Panc1 (cell line): Measurements from ENCODE around the gene ZBED4. TPM values are rescaled to one million over a fixed set of nuclear protein-coding genes. Genes with fewer than 3 reads are reported as not detected.

Source experiments
- ATAC-seq: fragments of 200-7000 bp; cut with Tn5 transposase; 2 replicates; pipeline ENCODE4 v1.9.1; 2020; ENCODE audit warnings: mild to moderate bottlenecking, moderate library complexity
- BruUV-seq: library from RNA; stranded (reverse); fragments of 400-500 nt; replicated peaks from 2 replicates; lab custom pipeline; 2021; lab: Mats Ljungman, UMichigan
- CTCF ChIA-PET: fragments of 300-600 bp; sonication (Branson Sonifier 250); formaldehyde crosslinking; loops from one replicate; lab custom pipeline; 2022; ENCODE audit warnings: antibody characterized with exemption; lab: Charles Lee
- POLR2A ChIA-PET: fragments of 300-600 bp; sonication (Branson Sonifier 250); formaldehyde crosslinking; loops from one replicate; lab custom pipeline; 2022; ENCODE audit warnings: antibody characterized with exemption; lab: Charles Lee
- DNase-seq: peaks from one replicate; pipeline ENCODE4 v3.0.0-alpha.2; 2010; ENCODE audit warnings: low read depth, low spot score
- H3K27ac ChIP-seq: 2 replicates; pipeline ENCODE4 v1.5.1; 2011; ENCODE audit warnings: mild to moderate bottlenecking, low read length, inconsistent platforms
- H3K27me3 ChIP-seq: fragments of 200-500 bp; sonication (Bioruptor generic); 2 replicates; pipeline ENCODE4 v1.6.0; 2014; ENCODE audit warnings: low read length, inconsistent platforms; ENCODE audit not compliant: control insufficient read depth, insufficient read depth
- H3K36me3 ChIP-seq: fragments of 200-500 bp; sonication (Bioruptor generic); 2 replicates; pipeline ENCODE4 v1.5.1; 2014; ENCODE audit warnings: inconsistent platforms, mild to moderate bottlenecking, low read length, moderate library complexity; ENCODE audit not compliant: control insufficient read depth, insufficient read depth
- H3K4me1 ChIP-seq: 2 replicates; pipeline ENCODE4 v1.5.1; 2011; ENCODE audit warnings: inconsistent platforms, mild to moderate bottlenecking, low read length, moderate library complexity; ENCODE audit not compliant: control insufficient read depth, insufficient read depth
- H3K4me3 ChIP-seq, 2 experiments: 2 replicates each; pipeline ENCODE4 v1.5.1; 2011 to 2012; ENCODE audit warnings: low read depth in 2 of 2, low read length in 2 of 2, mild to moderate bottlenecking in 2 of 2, inconsistent platforms in 1 of 2, moderate library complexity in 1 of 2
- H3K9me3 ChIP-seq: fragments of 200-500 bp; sonication (Bioruptor generic); 2 replicates; pipeline ENCODE4 v1.5.1; 2014; ENCODE audit warnings: low read depth, mild to moderate bottlenecking, inconsistent platforms, low read length, moderate library complexity; ENCODE audit not compliant: control insufficient read depth, insufficient read depth
- POLR2AphosphoS5 ChIP-seq: IDR thresholded peaks from 2 replicates; pipeline ENCODE4 v1.6.1; 2012; ENCODE audit warnings: mild to moderate bottlenecking, low read depth, low read length, moderate library complexity
- SIN3A ChIP-seq: IDR thresholded peaks from 2 replicates; pipeline ENCODE4 v1.6.1; 2012; ENCODE audit warnings: low read depth, mild to moderate bottlenecking, low read length, moderate library complexity, borderline replicate concordance; ENCODE audit not compliant: insufficient read depth
- TCF7L2 ChIP-seq: IDR thresholded peaks from 2 replicates; pipeline ENCODE4 v1.6.1; 2011; ENCODE audit warnings: mild to moderate bottlenecking, low read depth, low read length, inconsistent platforms
- in situ Hi-C: cut with HindIII; loops from 2 replicates; pipeline ENCODE4 v1.10.0; 2016; ENCODE audit warnings: low sequenced_read_pairs, low pct_unique_long_range_greater_than_20kb
- intact Hi-C: fragments of 100-400 bp; cut with micrococcal nuclease; formaldehyde crosslinking; loops from one replicate; pipeline ENCODE4 v1.10.0; 2022; ENCODE audit not compliant: unreplicated experiment
- total RNA-seq: library from RNA; stranded (reverse); gene quantifications from one replicate; pipeline ENCODE4 v1.2.1, GENCODE V29; 2021; ENCODE audit not compliant: unreplicated experiment
- TF ChIP-seq, protein P1 (sequence below), 2 experiments: IDR thresholded peaks; 2 replicates each; pipeline ENCODE4 v1.6.1; 2011 to 2012; ENCODE audit warnings: low read depth in 2 of 2, control low read depth in 1 of 2, low read length in 1 of 2, mild to moderate bottlenecking in 1 of 2, moderate library complexity in 1 of 2; ENCODE audit not compliant: insufficient read depth in 1 of 2
- TF ChIP-seq, protein P2 (sequence below): fragments of 450-650 bp; IDR thresholded peaks from 2 replicates; pipeline ENCODE4 v1.5.1; 2017; ENCODE audit warnings: mild to moderate bottlenecking

Gene ZBED4
- total RNA-seq, 1 experiment from 2014 or later, result 17.3 TPM

DNA sequence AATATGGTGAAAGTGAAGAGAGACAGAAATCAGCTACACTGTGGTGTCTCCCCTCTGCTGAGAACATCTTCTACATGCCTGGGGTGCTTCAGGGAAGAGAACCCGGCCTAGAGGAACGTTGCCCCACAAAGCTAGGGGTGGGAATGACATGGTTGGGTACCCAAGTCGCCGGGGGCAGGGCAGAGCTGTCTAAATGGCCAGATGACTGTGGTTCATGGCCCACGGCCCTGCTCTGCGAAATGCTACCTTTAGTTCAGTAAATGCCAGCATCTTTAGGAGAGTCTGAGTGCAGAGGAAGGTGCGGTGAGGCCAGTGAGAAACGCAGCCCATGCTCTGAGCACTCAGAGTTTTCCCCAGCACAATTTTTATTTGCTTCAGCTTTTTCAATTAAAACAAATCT, 38.8 kb upstream of the ZBED4 start:
- BruUV-seq, result no TSS peak
- H3K4me1 ChIP-seq, result peaks cover 3% of the 10 kb centered on the region
- in situ Hi-C loops (no loop called here), intact Hi-C loops (no loop called here)
- ChIA-PET CTCF (no interaction called here), POLR2A (no interaction called here)
- H3K36me3 ChIP-seq, result no peaks in the 10 kb centered on the region; the same call in 1 of the 2 replicates
- H3K27me3 ChIP-seq, result no peaks in the 10 kb centered on the region
- no peak for DNase-seq
- H3K4me3 ChIP-seq, result no peak overlapping the region
- no peak overlapping the region for H3K27ac ChIP-seq
- no peaks in the 10 kb centered on the region for H3K9me3 ChIP-seq
- ATAC-seq, result no peak
- TF ChIP-seq TCF7L2 (no peak), SIN3A (no peak), POLR2AphosphoS5 (no peak)
- TF ChIP-seq, protein P1, sequence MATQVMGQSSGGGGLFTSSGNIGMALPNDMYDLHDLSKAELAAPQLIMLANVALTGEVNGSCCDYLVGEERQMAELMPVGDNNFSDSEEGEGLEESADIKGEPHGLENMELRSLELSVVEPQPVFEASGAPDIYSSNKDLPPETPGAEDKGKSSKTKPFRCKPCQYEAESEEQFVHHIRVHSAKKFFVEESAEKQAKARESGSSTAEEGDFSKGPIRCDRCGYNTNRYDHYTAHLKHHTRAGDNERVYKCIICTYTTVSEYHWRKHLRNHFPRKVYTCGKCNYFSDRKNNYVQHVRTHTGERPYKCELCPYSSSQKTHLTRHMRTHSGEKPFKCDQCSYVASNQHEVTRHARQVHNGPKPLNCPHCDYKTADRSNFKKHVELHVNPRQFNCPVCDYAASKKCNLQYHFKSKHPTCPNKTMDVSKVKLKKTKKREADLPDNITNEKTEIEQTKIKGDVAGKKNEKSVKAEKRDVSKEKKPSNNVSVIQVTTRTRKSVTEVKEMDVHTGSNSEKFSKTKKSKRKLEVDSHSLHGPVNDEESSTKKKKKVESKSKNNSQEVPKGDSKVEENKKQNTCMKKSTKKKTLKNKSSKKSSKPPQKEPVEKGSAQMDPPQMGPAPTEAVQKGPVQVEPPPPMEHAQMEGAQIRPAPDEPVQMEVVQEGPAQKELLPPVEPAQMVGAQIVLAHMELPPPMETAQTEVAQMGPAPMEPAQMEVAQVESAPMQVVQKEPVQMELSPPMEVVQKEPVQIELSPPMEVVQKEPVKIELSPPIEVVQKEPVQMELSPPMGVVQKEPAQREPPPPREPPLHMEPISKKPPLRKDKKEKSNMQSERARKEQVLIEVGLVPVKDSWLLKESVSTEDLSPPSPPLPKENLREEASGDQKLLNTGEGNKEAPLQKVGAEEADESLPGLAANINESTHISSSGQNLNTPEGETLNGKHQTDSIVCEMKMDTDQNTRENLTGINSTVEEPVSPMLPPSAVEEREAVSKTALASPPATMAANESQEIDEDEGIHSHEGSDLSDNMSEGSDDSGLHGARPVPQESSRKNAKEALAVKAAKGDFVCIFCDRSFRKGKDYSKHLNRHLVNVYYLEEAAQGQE (IDR thresholded peaks at IDR 0.05; ENCODE audit: insufficient read depth in 1 of 2, low read depth in 2 of 2, low read length in 1 of 2), result no peak
- TF ChIP-seq, protein P2, sequence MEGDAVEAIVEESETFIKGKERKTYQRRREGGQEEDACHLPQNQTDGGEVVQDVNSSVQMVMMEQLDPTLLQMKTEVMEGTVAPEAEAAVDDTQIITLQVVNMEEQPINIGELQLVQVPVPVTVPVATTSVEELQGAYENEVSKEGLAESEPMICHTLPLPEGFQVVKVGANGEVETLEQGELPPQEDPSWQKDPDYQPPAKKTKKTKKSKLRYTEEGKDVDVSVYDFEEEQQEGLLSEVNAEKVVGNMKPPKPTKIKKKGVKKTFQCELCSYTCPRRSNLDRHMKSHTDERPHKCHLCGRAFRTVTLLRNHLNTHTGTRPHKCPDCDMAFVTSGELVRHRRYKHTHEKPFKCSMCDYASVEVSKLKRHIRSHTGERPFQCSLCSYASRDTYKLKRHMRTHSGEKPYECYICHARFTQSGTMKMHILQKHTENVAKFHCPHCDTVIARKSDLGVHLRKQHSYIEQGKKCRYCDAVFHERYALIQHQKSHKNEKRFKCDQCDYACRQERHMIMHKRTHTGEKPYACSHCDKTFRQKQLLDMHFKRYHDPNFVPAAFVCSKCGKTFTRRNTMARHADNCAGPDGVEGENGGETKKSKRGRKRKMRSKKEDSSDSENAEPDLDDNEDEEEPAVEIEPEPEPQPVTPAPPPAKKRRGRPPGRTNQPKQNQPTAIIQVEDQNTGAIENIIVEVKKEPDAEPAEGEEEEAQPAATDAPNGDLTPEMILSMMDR, result no peak

DNA sequence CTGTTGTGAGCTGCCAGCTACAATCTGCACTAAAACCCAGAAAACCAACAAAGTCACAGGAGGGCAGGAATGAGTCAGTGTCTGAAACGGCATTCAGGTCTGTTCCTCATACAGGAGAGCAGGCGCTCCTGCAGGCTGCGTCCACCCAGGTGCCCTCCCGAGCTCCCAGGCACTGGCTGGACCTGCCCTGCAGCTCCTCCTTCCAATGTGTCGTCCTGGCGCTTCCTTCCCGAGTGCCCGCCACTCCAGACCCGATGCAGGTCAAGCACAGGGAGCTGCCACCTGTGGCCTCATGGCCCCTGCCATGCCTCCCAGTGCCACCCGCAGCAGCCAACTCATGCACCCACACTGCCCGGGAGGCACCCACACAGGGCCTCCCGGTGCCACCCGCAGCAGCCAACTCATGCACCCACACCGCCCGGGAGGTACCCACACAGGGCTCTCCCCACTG, 38.0 kb upstream of the ZBED4 start:
- CTCF ChIA-PET, result no interaction called here
- Histone ChIP-seq H3K27ac (no peak overlapping the region), H3K4me1 (no peaks in the 10 kb centered on the region), H3K27me3 (no peaks in the 10 kb centered on the region), H3K4me3 (no peak overlapping the region), H3K36me3 (no peaks in the 10 kb centered on the region; the same call in 1 of the 2 replicates), H3K9me3 (no peaks in the 10 kb centered on the region)
- POLR2A ChIA-PET, result no interaction called here
- in situ Hi-C loops (no loop called here), intact Hi-C loops (no loop called here)
- ATAC-seq, result 0 out of 2 replicates have a peak, but pooled peaks have one; percentile 23
- TF ChIP-seq, protein P2, result no peak
- TF ChIP-seq, protein P1 (IDR thresholded peaks at IDR 0.05; ENCODE audit: insufficient read depth in 1 of 2, low read depth in 2 of 2, low read length in 1 of 2), result no peak
- TF ChIP-seq POLR2AphosphoS5 (no peak), SIN3A (no peak), TCF7L2 (no peak)
- no peak for DNase-seq
- BruUV-seq, result no TSS peak
